Progenitor cell of endocrine pancreas (in vitro differentiated cells): ENCODE results near the gene PLXNB2. TPM values are rescaled to one million over a fixed set of nuclear protein-coding genes. Genes with fewer than 3 reads are reported as not detected.

ENCODE experiments used
- DNase-seq: peaks from one replicate; pipeline ENCODE4 v3.0.0; 2021; ENCODE audit warnings: low spot score; ENCODE audit not compliant: unreplicated experiment
- H3K27ac Mint-ChIP-seq: 2 replicates; pipeline ENCODE4 v1.8.0; 2021; ENCODE audit warnings: mild to moderate bottlenecking, moderate library complexity, mixed read lengths
- H3K27me3 Mint-ChIP-seq: 2 replicates; pipeline ENCODE4 v1.8.0; 2021; ENCODE audit warnings: mixed read lengths
- H3K36me3 Mint-ChIP-seq: 2 replicates; pipeline ENCODE4 v1.8.0; 2022; ENCODE audit warnings: mixed read lengths; ENCODE audit not compliant: insufficient read depth
- H3K4me1 Mint-ChIP-seq: 2 replicates; pipeline ENCODE4 v1.8.0; 2021; ENCODE audit warnings: low read depth, mixed read lengths
- H3K4me3 Mint-ChIP-seq: 2 replicates; pipeline ENCODE4 v1.8.0; 2021; ENCODE audit warnings: low read depth, mild to moderate bottlenecking, moderate library complexity, mixed read lengths
- H3K9me3 Mint-ChIP-seq: 2 replicates; pipeline ENCODE4 v1.8.0; 2021; ENCODE audit warnings: low read depth, mixed read lengths
- CTCF ChIP-seq: fragments of 200-600 bp; sonication (generic); IDR thresholded peaks from one replicate; pipeline ENCODE4 v1.5.0; 2021; ENCODE audit warnings: antibody characterized with exemption, mild to moderate bottlenecking; ENCODE audit not compliant: unreplicated experiment
- total RNA-seq: library from RNA; stranded (reverse); gene quantifications from 2 replicates; pipeline ENCODE4 v1.2.1, GENCODE V29; 2021

PLXNB2 gene
- total RNA-seq, 1 donor from 2014 or later, result 182 TPM

GRCh38 chr22:50270666-50271394 is 36.6 kb downstream of the PLXNB2 start:
- Mint-ChIP-seq H3K4me1 (no peaks in the 10 kb centered on the region), H3K27ac (no peak overlapping the region)

DNA sequence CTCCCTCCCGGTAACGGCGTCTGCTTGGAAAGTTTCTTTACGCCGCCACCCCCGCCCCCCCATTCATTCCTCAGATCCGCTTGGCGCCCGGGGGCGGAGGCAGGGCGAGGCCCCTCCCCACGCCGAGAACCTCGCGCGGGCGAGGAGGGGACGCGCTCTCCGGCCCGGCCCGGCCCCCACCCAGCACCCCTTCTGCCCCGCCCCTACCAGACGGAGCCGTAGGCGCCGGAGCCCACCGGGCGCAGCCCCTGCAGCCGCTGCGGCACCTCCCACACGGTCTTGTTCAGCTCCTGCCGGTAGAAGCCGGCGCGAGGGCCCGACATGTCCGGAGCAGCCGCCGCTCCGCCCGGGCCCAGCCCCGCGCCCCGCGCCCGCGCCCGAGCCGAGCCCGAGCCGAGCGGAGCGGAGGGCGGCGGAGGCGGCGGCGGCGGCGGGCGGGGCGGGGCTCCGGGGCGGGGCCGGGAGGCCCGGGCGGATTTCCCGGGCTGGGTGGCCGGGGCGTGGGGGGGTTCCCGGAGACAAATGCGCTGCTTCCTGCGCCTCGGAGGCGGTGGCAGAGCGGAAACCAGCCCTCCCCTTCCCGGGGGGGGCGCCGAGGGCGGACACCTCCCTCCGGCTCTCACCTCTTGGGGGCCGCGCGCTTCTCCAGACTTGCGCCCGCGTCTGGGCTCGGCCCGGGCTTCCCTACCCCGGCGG is 37.3 kb downstream of the PLXNB2 start, which contains the start of gene MAPK11:
Gene MAPK11 (minus strand): TSS at position 411 of the 696 bp plus-strand sequence. CDS start 88 bp downstream, at position 323.
- TF ChIP-seq CTCF, result no peak
- H3K27me3 Mint-ChIP-seq, result peaks cover 35% of the 10 kb centered on the region
- H3K4me3 Mint-ChIP-seq, result peak within 1 kb of the TSS; percentile 21
- H3K9me3 Mint-ChIP-seq, result no peaks in the 10 kb centered on the region
- H3K27ac Mint-ChIP-seq, result no peak within 1 kb of the TSS
- no peaks in the 10 kb centered on the region for H3K4me1 Mint-ChIP-seq
- DNase-seq, result no peak
- peaks cover 1% of the 10 kb centered on the region for H3K36me3 Mint-ChIP-seq

More at GRCh38 chr22:50270666-50271394, 36.6 kb downstream of the PLXNB2 start:
- TF ChIP-seq CTCF, result no peak
- peaks cover 2% of the 10 kb centered on the region for H3K36me3 Mint-ChIP-seq
- peak overlapping the region; percentile 21 for H3K4me3 Mint-ChIP-seq
- no peaks in the 10 kb centered on the region for H3K9me3 Mint-ChIP-seq
- peaks cover 33% of the 10 kb centered on the region for H3K27me3 Mint-ChIP-seq
- DNase-seq, result peak; percentile 86

DNA sequence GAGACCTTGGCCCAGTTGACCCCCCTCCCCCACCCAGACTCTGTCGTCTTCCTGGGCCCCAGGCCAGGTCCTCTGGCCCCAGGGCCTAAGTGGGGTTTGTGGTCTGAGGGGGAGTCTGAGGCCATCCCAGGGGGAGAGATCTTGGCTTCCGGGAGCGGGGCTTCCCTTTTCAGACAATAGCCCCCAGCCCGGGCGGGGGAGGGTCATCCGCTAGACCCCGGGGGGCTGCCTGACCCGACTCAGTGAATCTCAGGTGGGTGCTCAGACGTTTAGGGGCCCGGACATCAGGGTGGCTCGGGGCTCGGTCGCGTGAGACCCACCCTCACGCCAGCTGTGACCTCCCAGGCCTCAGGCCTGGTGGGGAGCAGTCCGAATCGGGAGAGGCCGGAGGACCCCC is 37.9 kb downstream of the PLXNB2 start:
- Mint-ChIP-seq H3K27ac (no peak overlapping the region), H3K36me3 (peaks cover 1% of the 10 kb centered on the region), H3K4me1 (no peaks in the 10 kb centered on the region), H3K4me3 (no peak overlapping the region), H3K27me3 (peaks cover 38% of the 10 kb centered on the region), H3K9me3 (no peaks in the 10 kb centered on the region)
- no peak for DNase-seq
- TF ChIP-seq CTCF, result no peak

DNA sequence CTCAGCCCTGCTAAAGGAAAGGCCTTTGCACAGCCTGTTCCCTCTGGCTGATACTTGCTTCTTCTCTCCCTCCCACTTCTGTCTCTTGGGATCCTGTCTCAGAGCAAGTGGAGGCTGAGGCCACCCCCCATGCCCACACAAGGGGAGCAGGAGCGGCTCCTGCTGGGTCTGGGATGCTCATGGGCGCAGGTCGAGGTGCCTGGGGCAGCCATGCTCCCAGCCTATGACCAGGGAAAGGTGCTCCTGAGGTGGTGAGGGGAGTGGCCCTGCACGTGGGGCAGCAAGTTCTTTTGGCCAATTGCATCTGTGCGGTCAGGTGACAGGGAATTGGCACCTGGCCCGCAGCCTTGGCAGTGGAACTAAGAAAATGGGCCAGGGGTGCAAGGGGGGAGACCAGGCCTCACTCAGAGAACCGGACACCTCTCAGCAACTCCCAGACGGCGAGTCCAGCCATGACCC is 38.8 kb downstream of the PLXNB2 start:
- no peaks in the 10 kb centered on the region for H3K36me3 Mint-ChIP-seq
- no peaks in the 10 kb centered on the region for H3K9me3 Mint-ChIP-seq
- no peak overlapping the region for H3K27ac Mint-ChIP-seq
- DNase-seq, result no peak
- H3K4me1 Mint-ChIP-seq, result no peaks in the 10 kb centered on the region
- H3K27me3 Mint-ChIP-seq, result peaks cover 43% of the 10 kb centered on the region
- no peak overlapping the region for H3K4me3 Mint-ChIP-seq
- no peak for TF ChIP-seq CTCF

DNA sequence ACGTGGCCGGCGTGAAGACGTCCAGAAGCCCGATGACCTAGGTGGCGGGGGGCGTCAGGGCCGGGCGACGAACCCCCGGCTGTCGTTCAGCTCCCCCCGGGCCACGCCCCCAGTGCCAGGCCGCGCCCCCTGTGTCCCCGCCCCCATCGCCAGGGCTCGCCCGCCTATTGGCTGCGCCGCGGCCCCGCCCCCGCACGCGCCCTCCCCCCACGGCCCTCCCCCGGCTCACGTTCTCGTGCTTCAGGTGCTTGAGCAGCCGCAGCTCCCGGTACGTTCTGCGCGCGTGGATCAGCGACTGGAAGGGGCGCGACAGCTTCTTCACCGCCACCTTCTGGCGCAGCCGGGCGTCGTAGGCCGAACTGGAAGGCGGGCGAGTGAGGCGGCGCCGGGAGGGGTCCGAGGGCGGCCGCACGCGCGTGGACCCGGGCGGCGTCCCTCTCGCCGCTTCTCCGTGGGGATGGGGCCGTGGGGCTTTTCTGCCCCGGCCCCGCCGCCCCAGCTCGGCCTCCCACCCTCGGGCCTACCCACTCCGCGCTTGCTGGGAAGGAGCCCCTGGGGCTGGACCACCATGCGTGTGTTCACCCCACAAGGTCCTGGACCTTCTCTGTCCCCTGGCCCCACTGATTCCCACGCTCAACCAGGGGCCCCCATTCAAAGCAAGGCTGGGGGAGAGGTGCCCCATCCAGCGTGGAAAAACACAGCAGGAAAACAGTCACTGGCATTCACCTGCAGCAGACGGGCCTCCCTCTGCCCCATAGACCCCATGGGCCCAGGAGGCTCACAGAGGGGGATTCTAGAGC is 39.7 kb downstream of the PLXNB2 start:
- TF ChIP-seq CTCF, result peak; percentile 28
- Mint-ChIP-seq H3K4me3 (no peak overlapping the region), H3K36me3 (no peaks in the 10 kb centered on the region), H3K27me3 (peaks cover 41% of the 10 kb centered on the region), H3K4me1 (no peaks in the 10 kb centered on the region), H3K9me3 (no peaks in the 10 kb centered on the region), H3K27ac (no peak overlapping the region)
- DNase-seq, result no peak
